Common myeloid progenitor, CD34-positive (primary cell): Measurements from ENCODE around the gene CIAO3.
A peak's percentile ranks its signal among the peaks of the same experiment; 100 is the strongest.
"Not testable (repeated sequence)": the region's sequence is repeated elsewhere in the genome, so short reads cannot be mapped to it uniquely, and the experiment has no call there.

Experiments used
- CTCF ChIA-PET: fragments of 350-600 bp; sonication (Branson Sonifier 250); formaldehyde crosslinking; loops from one replicate; lab custom pipeline; 2021; ENCODE audit warnings: antibody characterized with exemption; lab: Charles Lee
- POLR2A ChIA-PET: fragments of 350-600 bp; sonication (Branson Sonifier 250); formaldehyde crosslinking; loops from one replicate; lab custom pipeline; 2021; ENCODE audit warnings: antibody characterized with exemption; lab: Charles Lee
- DNase-seq, 3 donors: peaks; one replicate each; pipeline versions ENCODE4 v3.0.0 to v3.0.0-alpha.2; 2013
- H3K27ac ChIP-seq, 2 experiments: 1 replicate in 1 of 2; 2 replicates in 1 of 2; pipeline ENCODE4 v1.7.0; 2013; ENCODE audit warnings: inconsistent platforms in 2 of 2, low read length in 2 of 2, mild to moderate bottlenecking in 2 of 2, low read depth in 1 of 2, moderate library complexity in 1 of 2; ENCODE audit not compliant: severe bottlenecking in 2 of 2, insufficient read depth in 1 of 2, poor library complexity in 1 of 2
- H3K27me3 ChIP-seq, 5 experiments: replicated peaks in 2 of 5; 1 replicate in 3 of 5; 2 replicates in 2 of 5; pipeline versions ENCODE4 v1.6.1 to v1.7.0; 2013; ENCODE audit warnings: low read length in 4 of 5, mild to moderate bottlenecking in 2 of 5, moderate library complexity in 2 of 5, inconsistent platforms in 1 of 5; ENCODE audit not compliant: insufficient read depth in 5 of 5, control insufficient read depth in 4 of 5
- H3K36me3 ChIP-seq, 4 experiments: 1 replicate in 2 of 4; 2 replicates in 2 of 4; pipeline versions ENCODE4 v1.6.1 to v1.7.0; 2013; ENCODE audit warnings: low read length in 3 of 4, control low read depth in 1 of 4, mild to moderate bottlenecking in 1 of 4; ENCODE audit not compliant: control insufficient read depth in 4 of 4, insufficient read depth in 4 of 4
- H3K4me1 ChIP-seq, 4 experiments: 1 replicate in 3 of 4; 2 replicates in 1 of 4; pipeline versions ENCODE4 v1.6.1 to v1.7.1; 2013; ENCODE audit warnings: low read length in 3 of 4, mild to moderate bottlenecking in 3 of 4, control low read depth in 1 of 4, inconsistent platforms in 1 of 4, moderate library complexity in 1 of 4; ENCODE audit not compliant: control insufficient read depth in 4 of 4, insufficient read depth in 4 of 4; ENCODE audit errors: control extremely low read depth in 1 of 4
- H3K4me3 ChIP-seq, 7 experiments: 1 replicate in 4 of 7; 2 replicates in 3 of 7; pipeline versions ENCODE4 v1.5.1 to v1.7.0; 2013; ENCODE audit warnings: mild to moderate bottlenecking in 7 of 7, low read length in 6 of 7, moderate library complexity in 6 of 7, inconsistent platforms in 2 of 7, low read depth in 2 of 7, control low read depth in 1 of 7; ENCODE audit not compliant: insufficient read depth in 4 of 7, control insufficient read depth in 1 of 7; ENCODE audit errors: extremely low read depth in 1 of 7
- H3K9me3 ChIP-seq, 5 experiments: 1 replicate in 4 of 5; 2 replicates in 1 of 5; pipeline versions ENCODE4 v1.6.1 to v1.7.1; 2013; ENCODE audit warnings: low read length in 4 of 5, mild to moderate bottlenecking in 2 of 5, inconsistent platforms in 1 of 5, low read depth in 1 of 5, moderate library complexity in 1 of 5; ENCODE audit not compliant: control insufficient read depth in 4 of 5, insufficient read depth in 2 of 5; ENCODE audit errors: control extremely low read depth in 1 of 5
- WGBS: methylation state at CpG from one replicate; pipeline ENCODE4 v1.1.5; 2013; ENCODE audit not compliant: insufficient coverage; 5-methylcytosine and 5-hydroxymethylcytosine counted together

The CIAO3 gene

GRCh38 chr16:693766-694165 lies 47.0 kb downstream of the CIAO3 start:
- CTCF ChIA-PET: no interaction called here

GRCh38 chr16:693364-693763 lies 47.4 kb downstream of the CIAO3 start:
- Histone ChIP-seq H3K4me1 (peaks cover 0 to 39% (median 34%) of the 10 kb centered on the region in 4 experiments), H3K36me3 (no peaks in the 10 kb centered on the region), H3K9me3 (no peaks in the 10 kb centered on the region), H3K27ac (no peak overlapping the region), H3K27me3 (peaks cover 3 to 69% (median 10%) of the 10 kb centered on the region in 5 experiments), H3K4me3 (no peak overlapping the region)
- no peak for DNase-seq
- POLR2A ChIA-PET: no interaction called here
- 63% methylated on average over 15 of the region's 22 CpGs for WGBS
- CTCF ChIA-PET: no interaction called here

More at GRCh38 chr16:693766-694165, 47.0 kb downstream of the CIAO3 start:
- H3K36me3 ChIP-seq: no peaks in the 10 kb centered on the region
- H3K9me3 ChIP-seq: no peaks in the 10 kb centered on the region
- POLR2A ChIA-PET: no interaction called here
- H3K4me1 ChIP-seq: peaks cover 0 to 37% (median 32%) of the 10 kb centered on the region in 4 experiments
- no peak for DNase-seq
- no peak overlapping the region for H3K27ac ChIP-seq
- H3K27me3 ChIP-seq: peaks cover 3 to 73% (median 12%) of the 10 kb centered on the region in 5 experiments
- H3K4me3 ChIP-seq: no peak overlapping the region
- 10% methylated on average over 36 of the region's 37 CpGs for WGBS

DNA sequence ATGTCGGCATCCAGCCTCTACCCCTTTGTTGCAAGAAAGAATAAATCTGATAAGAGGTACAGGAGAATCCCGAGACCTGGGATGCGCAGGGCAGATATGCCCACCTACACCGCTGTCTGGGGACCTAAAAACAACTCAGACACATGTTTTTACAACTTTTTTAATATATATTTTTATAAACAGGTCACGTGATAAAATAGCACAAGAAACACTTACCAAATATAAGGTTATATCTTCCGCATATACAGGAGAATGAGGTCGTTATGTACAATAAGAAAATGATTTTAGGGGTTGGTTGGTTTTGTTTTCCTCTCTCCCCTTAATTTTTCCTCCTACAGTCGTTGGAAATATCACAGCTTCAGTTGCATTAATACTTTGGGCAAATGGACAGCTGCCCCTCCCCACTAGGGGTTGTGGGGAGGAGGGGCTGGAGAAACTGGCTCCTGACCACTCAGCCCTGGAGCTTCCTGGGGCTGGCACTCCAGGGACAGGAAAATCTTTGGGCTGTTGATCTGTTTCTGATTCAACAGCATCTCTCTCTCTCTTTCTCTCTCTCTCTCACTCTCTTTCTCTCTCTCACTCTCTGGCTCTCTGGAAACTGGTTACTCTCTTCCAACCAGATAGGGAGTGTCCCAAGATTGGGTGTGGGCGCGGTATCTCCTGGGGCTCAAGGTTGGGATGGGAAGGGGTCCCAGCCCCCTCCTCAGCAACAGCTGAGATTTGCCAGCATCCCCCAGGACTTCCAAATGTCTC lies 48.3 kb downstream of the CIAO3 start:
- H3K4me3 ChIP-seq: no peak overlapping the region
- peaks cover 0 to 6% (median 4%) of the 10 kb centered on the region in 4 experiments for H3K36me3 ChIP-seq
- H3K27ac ChIP-seq: no peak overlapping the region
- peaks cover 3 to 62% (median 7%) of the 10 kb centered on the region in 5 experiments for H3K27me3 ChIP-seq
- no peak for DNase-seq
- POLR2A ChIA-PET: no interaction called here
- H3K9me3 ChIP-seq: no peaks in the 10 kb centered on the region
- CTCF ChIA-PET: no interaction called here
- no CpG with 5 or more reads among the region's 10 CpGs for WGBS
- peaks cover 0 to 39% (median 34%) of the 10 kb centered on the region in 4 experiments for H3K4me1 ChIP-seq

DNA sequence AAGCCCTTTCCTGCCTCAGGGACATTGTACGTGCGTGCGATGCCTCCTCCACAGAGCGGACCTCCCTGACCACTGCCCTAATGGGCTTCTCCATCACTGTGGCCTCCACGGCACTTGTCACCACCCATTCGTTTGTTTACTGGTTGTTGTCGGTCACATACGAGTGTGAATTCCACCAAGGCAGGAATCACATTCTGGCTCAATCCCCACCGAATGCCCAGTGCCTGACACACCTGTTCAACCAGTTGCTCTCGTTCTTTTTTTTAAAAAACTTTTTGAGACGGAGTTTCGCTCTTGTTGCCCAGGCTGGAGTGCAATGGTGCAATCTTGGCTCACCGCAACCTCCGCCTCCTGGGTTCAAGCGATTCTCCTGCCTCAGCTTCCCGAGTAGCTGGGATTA lies 49.6 kb downstream of the CIAO3 start:
- Histone ChIP-seq H3K27me3 (peaks cover 3 to 51% (median 6%) of the 10 kb centered on the region in 5 experiments), H3K36me3 (peaks cover 0 to 18% (median 11%) of the 10 kb centered on the region in 4 experiments), H3K4me1 (peaks cover 0 to 39% (median 35%) of the 10 kb centered on the region in 4 experiments)
- H3K4me3 ChIP-seq, DNase-seq, H3K9me3 ChIP-seq, POLR2A ChIA-PET, H3K27ac ChIP-seq, CTCF ChIA-PET: not testable (repeated sequence)
- WGBS: 90% methylated on average over 13 of the region's 16 CpGs

- WGBS: 91% methylated on average over 23 of the region's 26 CpGs
- Histone ChIP-seq H3K9me3 (no peaks in the 10 kb centered on the region), H3K4me3 (peak overlapping the region; percentile 77 to 90 (median 83)), H3K27ac (peak overlapping the region; percentile 66 to 91), H3K4me1 (peaks cover 0 to 33% (median 32%) of the 10 kb centered on the region in 4 experiments), H3K27me3 (peaks cover 2 to 32% (median 3%) of the 10 kb centered on the region in 5 experiments), H3K36me3 (peaks cover 0 to 28% (median 14%) of the 10 kb centered on the region in 4 experiments)
- CTCF ChIA-PET: interaction anchor here (0.6 to 1.8 kb wide), 9 partner anchors 8 to 35 kb away, joined by 3 to 7 read pairs (median 3); partner anchors contain the start of gene RHOT2
- POLR2A ChIA-PET: interaction anchor here (1.3 kb wide), 2 partner anchors 13 to 40 kb away, joined by 3 to 4 read pairs; partner anchors contain the start of gene WDR90
- no peak for DNase-seq
These were observed 51.5 kb downstream of the CIAO3 start for GRCh38 chr16:689175-689897.

- H3K4me3 ChIP-seq: no peak overlapping the region
- no peak for DNase-seq
- H3K27me3 ChIP-seq: peaks cover 0 to 14% (median 3%) of the 10 kb centered on the region in 5 experiments
- CTCF ChIA-PET: interaction anchor here (1.7 to 1.8 kb wide), 2 partner anchors 22 to 25 kb away, joined by 4 to 5 read pairs; no protein-coding TSS in a partner anchor
- peaks cover 0 to 37% (median 18%) of the 10 kb centered on the region in 4 experiments for H3K36me3 ChIP-seq
- H3K27ac ChIP-seq: no peak overlapping the region
- over 99% methylated on average over 19 of the region's 19 CpGs for WGBS
- POLR2A ChIA-PET: no interaction called here
- H3K4me1 ChIP-seq: peaks cover 0 to 45% (median 39%) of the 10 kb centered on the region in 4 experiments
- no peaks in the 10 kb centered on the region for H3K9me3 ChIP-seq
These were observed 53.3 kb downstream of the CIAO3 start for GRCh38 chr16:687499-687898.
